ENCODE data around the gene KDM4B. TPM values are rescaled to one million over a fixed set of nuclear protein-coding genes. Genes with fewer than 3 reads are reported as not detected.
A peak's percentile ranks its signal among the peaks of the same experiment; 100 is the strongest.

Gene KDM4B
- total and polyA plus RNA-seq, 2 of the 8 experiments (the other 6 are each of a cell fraction or from before 2014, with no cell fraction given): 12.0 to 31.9 TPM

- Histone ChIP-seq H2BK12ac (ENCODE audit: low read depth, low read length) (peak overlapping the region; percentile 50; the same call in 1 of the 2 replicates), H2AK5ac (ENCODE audit: low read depth, low read length) (no peak overlapping the region), H3K56ac (replicated peaks; ENCODE audit: insufficient read length, low read depth, low read length) (no peak overlapping the region), H3K14ac (ENCODE audit: insufficient read length) (peak overlapping the region; percentile 51), H3K4me2 (ENCODE audit: insufficient read depth in 1 of 2, low read depth in 2 of 2, low read length in 2 of 2) (peak overlapping the region in 1 of 2 experiments; percentile 12; a peak in 1 of 4 replicates), H3K4ac (replicated peaks; ENCODE audit: insufficient read length, low read depth, low read length) (peak overlapping the region; percentile 53), H2BK5ac (ENCODE audit: low read depth, low read length) (peak overlapping the region; percentile 66; the same call in 1 of the 2 replicates), H4K20me1 (replicated peaks in 1 of 2; ENCODE audit: control insufficient read depth in 1 of 2, insufficient read depth in 2 of 2, low read length in 2 of 2) (peaks cover 0 to 1% of the 10 kb centered on the region in 2 experiments), H3K9me3 (ENCODE audit: insufficient read depth in 2 of 2, low read depth in 1 of 2, low read length in 1 of 2) (no peaks in the 10 kb centered on the region), H3K4me1 (replicated peaks in 1 of 4; ENCODE audit: control insufficient read depth in 3 of 4, insufficient read depth in 4 of 4, low read length in 3 of 4) (peaks cover 0 to 33% (median 26%) of the 10 kb centered on the region in 4 experiments; a peak in 6 of 7 replicates), H3K79me1 (ENCODE audit: low read depth, low read length) (no peaks in the 10 kb centered on the region), H3K4me3 (ENCODE audit: extremely low read depth in 1 of 4, insufficient read depth in 2 of 4, low read depth in 3 of 4, low read length in 4 of 4) (no peak overlapping the region), H2BK20ac (ENCODE audit: low read length) (no peak overlapping the region), H3K36me3 (ENCODE audit: control insufficient read depth in 2 of 4, insufficient read depth in 4 of 4, low read length in 3 of 4) (peaks cover 5 to 14% (median 8%) of the 10 kb centered on the region in 4 experiments; a peak in 4 of 8 replicates), H2BK120ac (replicated peaks; ENCODE audit: low read depth, low read length) (no peak overlapping the region), H3K9ac (replicated peaks in 1 of 4; ENCODE audit: extremely low read depth in 1 of 4, low read depth in 3 of 4, low read length in 3 of 4) (no peak overlapping the region), H3K27me3 (replicated peaks in 1 of 4; ENCODE audit: control insufficient read depth in 3 of 4, extremely low read depth in 1 of 4, insufficient read depth in 3 of 4, low read length in 3 of 4) (no peaks in the 10 kb centered on the region), H3K79me2 (ENCODE audit: control insufficient read depth in 1 of 2, insufficient read depth in 2 of 2, low read length in 2 of 2) (no peaks in the 10 kb centered on the region), H3K23ac (ENCODE audit: insufficient read length) (no peak overlapping the region), H3K18ac (ENCODE audit: extremely low read depth, low read length) (peak overlapping the region; percentile 78), H2BK15ac (ENCODE audit: low read length) (no peak overlapping the region), H2AFZ (ENCODE audit: low read length) (no peak overlapping the region), H3K23me2 (ENCODE audit: low read depth, low read length) (no peaks in the 10 kb centered on the region), H4K91ac (replicated peaks; ENCODE audit: insufficient read length, low read length) (peak overlapping the region; percentile 55), H3K27ac (ENCODE audit: low read depth, low read length) (no peak overlapping the region; the same call in 1 of the 2 replicates), H4K5ac (ENCODE audit: insufficient read length, low read depth, low read length) (no peak overlapping the region), H4K8ac (ENCODE audit: extremely low read depth, insufficient read depth, low read length) (peak overlapping the region; percentile 75)
- CTCF ChIA-PET (ENCODE audit: partially characterized antibody): interaction anchor here (0.8 to 2.8 kb wide), 13 partner anchors 17 to 101 kb away, joined by 3 to 18 read pairs (median 9); no protein-coding TSS in a partner anchor
- POLR2A ChIA-PET (ENCODE audit: partially characterized antibody): interaction anchor here (0.6 to 2.3 kb wide), 5 partner anchors 15 to 309 kb away, joined by 3 to 5 read pairs (median 3); no protein-coding TSS in a partner anchor
- DNase-seq (ENCODE audit: low read depth in 1 of 2, low spot score in 2 of 2) (no peak), FAIRE-seq (no peak)
- 88% methylated on average over 27 of the region's 27 CpGs; no CpG with 5 or more reads in 1 of the 2 experiments for WGBS, 2 experiments (ENCODE audit: extremely low coverage in 1 of 2, insufficient coverage in 1 of 2, insufficient read length in 1 of 2, insufficient replicate concordance in 2 of 2, low coverage in 1 of 2, low lambda C conversion rate in 2 of 2, missing lambda C conversion rate in 1 of 2)
- TF ChIP-seq ATF3 (IDR thresholded peaks at IDR 0.05; ENCODE audit: insufficient read depth, low read depth, low read length) (no peak), JUN (IDR thresholded peaks at IDR 0.05; ENCODE audit: low read depth, low read length) (no peak), KDM5A (IDR thresholded peaks at IDR 0.05; ENCODE audit: low read length) (no peak), POLR2A (IDR thresholded peaks at IDR 0.05; ENCODE audit: control extremely low read depth in 1 of 2, low read depth in 2 of 2, low read length in 2 of 2) (no peak), TBP (IDR thresholded peaks at IDR 0.05; ENCODE audit: low read depth, low read length) (no peak), CBX8 (IDR thresholded peaks at IDR 0.05; ENCODE audit: borderline replicate concordance, low read depth, low read length) (no peak), RFX5 (IDR thresholded peaks at IDR 0.05; ENCODE audit: borderline replicate concordance, low read depth, low read length) (no peak)
These were observed 164.1 kb downstream of the KDM4B start for GRCh38 chr19:5132698-5133651.
